GM23338 (cell line): ENCODE results near the gene TRAK1. TPM values are rescaled to one million over a fixed set of nuclear protein-coding genes. Genes with fewer than 3 reads are reported as not detected.

Experiments used
- EZH2 ChIP-seq: fragments of 200-600 bp; sonication (generic); IDR thresholded peaks from one replicate; pipeline ENCODE4 v1.8.0; 2017; ENCODE audit warnings: antibody characterized with exemption, mild to moderate bottlenecking, low read depth; ENCODE audit not compliant: unreplicated experiment
- EZH2phosphoT487 ChIP-seq: fragments of 200-600 bp; sonication (generic); IDR thresholded peaks from one replicate; pipeline ENCODE4 v1.8.1; 2018; ENCODE audit warnings: antibody characterized with exemption; ENCODE audit not compliant: unreplicated experiment
- NANOG ChIP-seq: IDR thresholded peaks from 2 replicates; pipeline ENCODE4 v1.6.1; 2016; ENCODE audit warnings: antibody characterized with exemption, borderline replicate concordance
- POLR2AphosphoS5 ChIP-seq: IDR thresholded peaks from 2 replicates; pipeline ENCODE4 v1.6.1; 2016; ENCODE audit warnings: antibody characterized with exemption, low read depth
- ZNF114 ChIP-seq: fragments of 250-450 bp; sonication (Bioruptor Pico); IDR thresholded peaks from 2 replicates; pipeline ENCODE4 v1.5.0; 2020; ENCODE audit warnings: mild to moderate bottlenecking, moderate library complexity
- polyA plus RNA-seq: library from polyadenylated mRNA; unstranded; fragments of >200 nt; fragmentation: Nextera tagmentation; extraction: Ambion mirVana; gene quantifications from 2 replicates; pipeline ENCODE4 v1.2.1, GENCODE V29; 2016
- total RNA-seq: library from RNA; depleted of rRNA; stranded (reverse); fragments of >200 nt; shearing (Covaris generic); gene quantifications from 2 replicates; pipeline ENCODE4 v1.2.3, GENCODE V29; 2014
- TF ChIP-seq, protein P1 (sequence below): fragments of 250-450 bp; sonication (Bioruptor Pico); IDR thresholded peaks from 2 replicates; pipeline ENCODE4 v1.5.0; 2020; ENCODE audit warnings: mild to moderate bottlenecking, moderate library complexity
- TF ChIP-seq, protein P2 (sequence below), 2 experiments: fragments of 200-600 bp in 1 of 2; sonication (generic) in 1 of 2; conservative IDR thresholded peaks; 2 replicates each; pipeline versions ENCODE4 v1.5.1 to v1.6.1; 2016 to 2017; ENCODE audit warnings: antibody characterized with exemption in 2 of 2, low read depth in 2 of 2, mild to moderate bottlenecking in 2 of 2, moderate library complexity in 1 of 2
- TF ChIP-seq, protein P3 (sequence below): IDR thresholded peaks from 2 replicates; pipeline ENCODE4 v1.6.1; 2016; ENCODE audit warnings: antibody characterized with exemption

TRAK1 gene
- total and polyA plus RNA-seq, 2 experiments from 2014 or later: 13.4 to 47.4 TPM

DNA sequence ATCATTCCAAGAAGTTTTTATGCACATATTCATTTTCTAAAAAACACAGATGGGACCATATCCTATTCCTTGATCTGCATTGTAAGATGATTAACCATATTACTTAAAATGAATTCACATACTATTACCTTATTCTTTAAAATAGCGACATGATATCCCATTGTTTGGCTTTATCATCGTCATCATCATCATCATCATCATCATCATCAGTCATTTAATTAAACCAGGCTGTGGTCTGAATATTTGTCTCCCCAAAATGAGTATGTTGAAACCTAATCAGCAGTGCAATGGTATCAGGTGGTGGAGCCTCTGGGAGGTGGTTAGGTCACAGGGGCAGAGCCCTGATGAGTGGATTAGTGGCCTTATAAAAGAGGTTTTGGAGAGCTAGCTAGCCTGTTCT, 4.4 kb downstream of the TRAK1 start (continued):
- TF ChIP-seq, protein P1, sequence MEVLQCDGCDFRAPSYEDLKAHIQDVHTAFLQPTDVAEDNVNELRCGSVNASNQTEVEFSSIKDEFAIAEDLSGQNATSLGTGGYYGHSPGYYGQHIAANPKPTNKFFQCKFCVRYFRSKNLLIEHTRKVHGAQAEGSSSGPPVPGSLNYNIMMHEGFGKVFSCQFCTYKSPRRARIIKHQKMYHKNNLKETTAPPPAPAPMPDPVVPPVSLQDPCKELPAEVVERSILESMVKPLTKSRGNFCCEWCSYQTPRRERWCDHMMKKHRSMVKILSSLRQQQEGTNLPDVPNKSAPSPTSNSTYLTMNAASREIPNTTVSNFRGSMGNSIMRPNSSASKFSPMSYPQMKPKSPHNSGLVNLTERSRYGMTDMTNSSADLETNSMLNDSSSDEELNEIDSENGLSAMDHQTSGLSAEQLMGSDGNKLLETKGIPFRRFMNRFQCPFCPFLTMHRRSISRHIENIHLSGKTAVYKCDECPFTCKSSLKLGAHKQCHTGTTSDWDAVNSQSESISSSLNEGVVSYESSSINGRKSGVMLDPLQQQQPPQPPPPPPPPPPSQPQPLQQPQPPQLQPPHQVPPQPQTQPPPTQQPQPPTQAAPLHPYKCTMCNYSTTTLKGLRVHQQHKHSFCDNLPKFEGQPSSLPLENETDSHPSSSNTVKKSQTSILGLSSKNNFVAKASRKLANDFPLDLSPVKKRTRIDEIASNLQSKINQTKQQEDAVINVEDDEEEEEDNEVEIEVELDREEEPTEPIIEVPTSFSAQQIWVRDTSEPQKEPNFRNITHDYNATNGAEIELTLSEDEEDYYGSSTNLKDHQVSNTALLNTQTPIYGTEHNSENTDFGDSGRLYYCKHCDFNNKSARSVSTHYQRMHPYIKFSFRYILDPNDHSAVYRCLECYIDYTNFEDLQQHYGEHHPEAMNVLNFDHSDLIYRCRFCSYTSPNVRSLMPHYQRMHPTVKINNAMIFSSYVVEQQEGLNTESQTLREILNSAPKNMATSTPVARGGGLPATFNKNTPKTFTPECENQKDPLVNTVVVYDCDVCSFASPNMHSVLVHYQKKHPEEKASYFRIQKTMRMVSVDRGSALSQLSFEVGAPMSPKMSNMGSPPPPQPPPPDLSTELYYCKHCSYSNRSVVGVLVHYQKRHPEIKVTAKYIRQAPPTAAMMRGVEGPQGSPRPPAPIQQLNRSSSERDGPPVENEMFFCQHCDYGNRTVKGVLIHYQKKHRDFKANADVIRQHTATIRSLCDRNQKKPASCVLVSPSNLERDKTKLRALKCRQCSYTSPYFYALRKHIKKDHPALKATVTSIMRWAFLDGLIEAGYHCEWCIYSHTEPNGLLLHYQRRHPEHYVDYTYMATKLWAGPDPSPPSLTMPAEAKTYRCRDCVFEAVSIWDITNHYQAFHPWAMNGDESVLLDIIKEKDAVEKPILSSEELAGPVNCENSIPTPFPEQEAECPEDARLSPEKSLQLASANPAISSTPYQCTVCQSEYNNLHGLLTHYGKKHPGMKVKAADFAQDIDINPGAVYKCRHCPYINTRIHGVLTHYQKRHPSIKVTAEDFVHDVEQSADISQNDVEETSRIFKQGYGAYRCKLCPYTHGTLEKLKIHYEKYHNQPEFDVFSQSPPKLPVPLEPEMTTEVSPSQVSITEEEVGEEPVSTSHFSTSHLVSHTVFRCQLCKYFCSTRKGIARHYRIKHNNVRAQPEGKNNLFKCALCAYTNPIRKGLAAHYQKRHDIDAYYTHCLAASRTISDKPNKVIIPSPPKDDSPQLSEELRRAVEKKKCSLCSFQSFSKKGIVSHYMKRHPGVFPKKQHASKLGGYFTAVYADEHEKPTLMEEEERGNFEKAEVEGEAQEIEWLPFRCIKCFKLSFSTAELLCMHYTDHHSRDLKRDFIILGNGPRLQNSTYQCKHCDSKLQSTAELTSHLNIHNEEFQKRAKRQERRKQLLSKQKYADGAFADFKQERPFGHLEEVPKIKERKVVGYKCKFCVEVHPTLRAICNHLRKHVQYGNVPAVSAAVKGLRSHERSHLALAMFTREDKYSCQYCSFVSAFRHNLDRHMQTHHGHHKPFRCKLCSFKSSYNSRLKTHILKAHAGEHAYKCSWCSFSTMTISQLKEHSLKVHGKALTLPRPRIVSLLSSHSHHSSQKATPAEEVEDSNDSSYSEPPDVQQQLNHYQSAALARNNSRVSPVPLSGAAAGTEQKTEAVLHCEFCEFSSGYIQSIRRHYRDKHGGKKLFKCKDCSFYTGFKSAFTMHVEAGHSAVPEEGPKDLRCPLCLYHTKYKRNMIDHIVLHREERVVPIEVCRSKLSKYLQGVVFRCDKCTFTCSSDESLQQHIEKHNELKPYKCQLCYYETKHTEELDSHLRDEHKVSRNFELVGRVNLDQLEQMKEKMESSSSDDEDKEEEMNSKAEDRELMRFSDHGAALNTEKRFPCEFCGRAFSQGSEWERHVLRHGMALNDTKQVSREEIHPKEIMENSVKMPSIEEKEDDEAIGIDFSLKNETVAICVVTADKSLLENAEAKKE (CRISPR knock-in tag): no peak
- TF ChIP-seq EZH2 (no peak), NANOG (no peak), ZNF114 (CRISPR knock-in tag) (no peak), EZH2phosphoT487 (no peak), POLR2AphosphoS5 (no peak)
- TF ChIP-seq, protein P2, sequence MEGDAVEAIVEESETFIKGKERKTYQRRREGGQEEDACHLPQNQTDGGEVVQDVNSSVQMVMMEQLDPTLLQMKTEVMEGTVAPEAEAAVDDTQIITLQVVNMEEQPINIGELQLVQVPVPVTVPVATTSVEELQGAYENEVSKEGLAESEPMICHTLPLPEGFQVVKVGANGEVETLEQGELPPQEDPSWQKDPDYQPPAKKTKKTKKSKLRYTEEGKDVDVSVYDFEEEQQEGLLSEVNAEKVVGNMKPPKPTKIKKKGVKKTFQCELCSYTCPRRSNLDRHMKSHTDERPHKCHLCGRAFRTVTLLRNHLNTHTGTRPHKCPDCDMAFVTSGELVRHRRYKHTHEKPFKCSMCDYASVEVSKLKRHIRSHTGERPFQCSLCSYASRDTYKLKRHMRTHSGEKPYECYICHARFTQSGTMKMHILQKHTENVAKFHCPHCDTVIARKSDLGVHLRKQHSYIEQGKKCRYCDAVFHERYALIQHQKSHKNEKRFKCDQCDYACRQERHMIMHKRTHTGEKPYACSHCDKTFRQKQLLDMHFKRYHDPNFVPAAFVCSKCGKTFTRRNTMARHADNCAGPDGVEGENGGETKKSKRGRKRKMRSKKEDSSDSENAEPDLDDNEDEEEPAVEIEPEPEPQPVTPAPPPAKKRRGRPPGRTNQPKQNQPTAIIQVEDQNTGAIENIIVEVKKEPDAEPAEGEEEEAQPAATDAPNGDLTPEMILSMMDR (conservative IDR thresholded peaks at IDR 0.05; ENCODE audit: low read depth in 2 of 2): no peak
- TF ChIP-seq, protein P3, sequence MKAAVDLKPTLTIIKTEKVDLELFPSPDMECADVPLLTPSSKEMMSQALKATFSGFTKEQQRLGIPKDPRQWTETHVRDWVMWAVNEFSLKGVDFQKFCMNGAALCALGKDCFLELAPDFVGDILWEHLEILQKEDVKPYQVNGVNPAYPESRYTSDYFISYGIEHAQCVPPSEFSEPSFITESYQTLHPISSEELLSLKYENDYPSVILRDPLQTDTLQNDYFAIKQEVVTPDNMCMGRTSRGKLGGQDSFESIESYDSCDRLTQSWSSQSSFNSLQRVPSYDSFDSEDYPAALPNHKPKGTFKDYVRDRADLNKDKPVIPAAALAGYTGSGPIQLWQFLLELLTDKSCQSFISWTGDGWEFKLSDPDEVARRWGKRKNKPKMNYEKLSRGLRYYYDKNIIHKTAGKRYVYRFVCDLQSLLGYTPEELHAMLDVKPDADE: no peak
